Measurements from ENCODE around the gene TGFBR3. TPM values are rescaled to one million over a fixed set of nuclear protein-coding genes. Genes with fewer than 3 reads are reported as not detected.
A peak's percentile ranks its signal among the peaks of the same experiment; 100 is the strongest.

TGFBR3 gene
- polyA plus RNA-seq, 3 donors, result 15.2 to 71.2 (median 43.4) TPM

GRCh38 chr1:91718368-91718767 is 167.6 kb downstream of the TGFBR3 start:
- no peak overlapping the region for H3K27ac ChIP-seq (ENCODE audit: low read depth, low read length)
- WGBS, 3 donors, result 73 to 93% (median 79%) methylated on average over 2 of the region's 2 CpGs

GRCh38 chr1:91717839-91718238 is 168.1 kb downstream of the TGFBR3 start:
- 60 to 69% (median 66%) methylated on average over 2 of the region's 2 CpGs for WGBS, 3 donors
- no peak overlapping the region for H3K27ac ChIP-seq (ENCODE audit: low read depth, low read length)

GRCh38 chr1:91716339-91716738 is 169.6 kb downstream of the TGFBR3 start:
- 82 to 84% (median 83%) methylated on average over 3 of the region's 3 CpGs for WGBS, 3 donors
- no peak overlapping the region for H3K27ac ChIP-seq (ENCODE audit: low read depth, low read length)

- WGBS, 3 donors, result 89 to 92% (median 90%) methylated on average over 2 of the region's 2 CpGs
- no peak overlapping the region for H3K27ac ChIP-seq (ENCODE audit: low read depth, low read length)
Observed at GRCh38 chr1:91715416-91716000, 170.4 kb downstream of the TGFBR3 start.

GRCh38 chr1:91714867-91715381 is 171.0 kb downstream of the TGFBR3 start:
- H3K27ac ChIP-seq (ENCODE audit: low read depth, low read length), result no peak overlapping the region
- 87 to 91% (median 88%) methylated on average over 8 of the region's 8 CpGs for WGBS, 3 donors

GRCh38 chr1:91712981-91713841 is 172.7 kb downstream of the TGFBR3 start:
- WGBS, 3 donors, result 11 to 65% (median 22%) methylated on average over 15 of the region's 15 CpGs

GRCh38 chr1:91712393-91712792 is 173.6 kb downstream of the TGFBR3 start:
- WGBS, 3 donors, result 70 to 80% (median 80%) methylated on average over 3 of the region's 3 CpGs
- H3K27ac ChIP-seq (ENCODE audit: low read depth, low read length), result no peak overlapping the region

More at GRCh38 chr1:91712981-91713841, 172.7 kb downstream of the TGFBR3 start:
- no peak overlapping the region for H3K27ac ChIP-seq (ENCODE audit: low read depth, low read length)

- H3K27ac ChIP-seq (ENCODE audit: low read depth, low read length), result no peak overlapping the region
- 89 to 94% (median 91%) methylated on average over 5 of the region's 5 CpGs for WGBS, 3 donors
Observed at GRCh38 chr1:91711504-91712247, 174.3 kb downstream of the TGFBR3 start.

- H3K27ac ChIP-seq (ENCODE audit: low read depth, low read length), result no peak overlapping the region
- 70 to 81% (median 76%) methylated on average over 4 of the region's 4 CpGs for WGBS, 3 donors
Observed at GRCh38 chr1:91710261-91710660, 175.7 kb downstream of the TGFBR3 start.

GRCh38 chr1:91708691-91709090 is 177.3 kb downstream of the TGFBR3 start:
- no peak overlapping the region for H3K27ac ChIP-seq (ENCODE audit: low read depth, low read length)
- WGBS, 3 donors, result 93 to 97% (median 96%) methylated on average over 5 of the region's 5 CpGs

- no peak overlapping the region for H3K27ac ChIP-seq (ENCODE audit: low read depth, low read length)
- WGBS, 3 donors, result 97 to 100% (median 100%) methylated on average over 1 of the region's 1 CpG
Observed at GRCh38 chr1:91707890-91708218, 178.1 kb downstream of the TGFBR3 start.

- 94 to 99% (median 99%) methylated on average over 3 of the region's 3 CpGs for WGBS, 3 donors
- no peak overlapping the region for H3K27ac ChIP-seq (ENCODE audit: low read depth, low read length)
Observed at GRCh38 chr1:91707114-91707889, 178.6 kb downstream of the TGFBR3 start.

- 73 to 87% (median 76%) methylated on average over 5 of the region's 5 CpGs for WGBS, 3 donors
Observed at GRCh38 chr1:91706140-91706957, 179.6 kb downstream of the TGFBR3 start.

GRCh38 chr1:91704746-91705145 is 181.2 kb downstream of the TGFBR3 start:
- no peak overlapping the region for H3K27ac ChIP-seq (ENCODE audit: low read depth, low read length)
- 94 to 100% (median 97%) methylated on average over 1 of the region's 1 CpG for WGBS, 3 donors

More at GRCh38 chr1:91706140-91706957, 179.6 kb downstream of the TGFBR3 start:
- no peak overlapping the region for H3K27ac ChIP-seq (ENCODE audit: low read depth, low read length)

GRCh38 chr1:91703095-91703494 is 182.9 kb downstream of the TGFBR3 start:
- 60 to 78% (median 74%) methylated on average over 4 of the region's 4 CpGs for WGBS, 3 donors
- H3K27ac ChIP-seq (ENCODE audit: low read depth, low read length), result no peak overlapping the region

GRCh38 chr1:91701472-91701869 is 184.5 kb downstream of the TGFBR3 start:
- 69 to 86% (median 78%) methylated on average over 4 of the region's 4 CpGs for WGBS, 3 donors
- H3K27ac ChIP-seq (ENCODE audit: low read depth, low read length), result no peak overlapping the region

GRCh38 chr1:91700771-91701471 is 185.0 kb downstream of the TGFBR3 start:
- WGBS, 3 donors, result 51 to 64% (median 57%) methylated on average over 8 of the region's 8 CpGs
- H3K27ac ChIP-seq (ENCODE audit: low read depth, low read length), result peak overlapping the region; percentile 9
